ENCODE measurements around the gene SLC66A1. TPM values are rescaled to one million over a fixed set of nuclear protein-coding genes. Genes with fewer than 3 reads are reported as not detected.

Gene SLC66A1
- total RNA-seq, 1 donor = 18.6 TPM

DNA sequence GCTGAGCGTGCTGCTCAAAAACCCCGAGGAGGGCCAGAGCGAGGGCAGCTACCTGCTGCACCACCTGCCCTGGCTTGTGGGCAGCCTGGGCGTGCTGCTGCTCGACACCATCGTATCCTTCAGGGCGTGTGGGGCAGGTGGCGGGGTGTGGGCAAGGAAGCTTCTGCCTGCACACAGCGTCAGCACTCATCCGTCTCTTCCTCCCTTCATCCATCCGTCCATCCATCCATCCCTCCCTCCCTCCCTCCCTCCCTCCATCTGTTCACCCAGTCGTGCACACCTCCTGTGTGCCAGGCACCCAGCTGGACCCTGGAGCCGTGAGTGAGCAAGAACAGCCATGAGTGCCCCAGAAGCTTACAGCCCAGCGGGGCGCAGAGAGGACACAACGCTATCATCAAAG, 15.2 kb downstream of the SLC66A1 start:
- DNase-seq (ENCODE audit: low read depth) = no peak
- TF ChIP-seq, protein P1, sequence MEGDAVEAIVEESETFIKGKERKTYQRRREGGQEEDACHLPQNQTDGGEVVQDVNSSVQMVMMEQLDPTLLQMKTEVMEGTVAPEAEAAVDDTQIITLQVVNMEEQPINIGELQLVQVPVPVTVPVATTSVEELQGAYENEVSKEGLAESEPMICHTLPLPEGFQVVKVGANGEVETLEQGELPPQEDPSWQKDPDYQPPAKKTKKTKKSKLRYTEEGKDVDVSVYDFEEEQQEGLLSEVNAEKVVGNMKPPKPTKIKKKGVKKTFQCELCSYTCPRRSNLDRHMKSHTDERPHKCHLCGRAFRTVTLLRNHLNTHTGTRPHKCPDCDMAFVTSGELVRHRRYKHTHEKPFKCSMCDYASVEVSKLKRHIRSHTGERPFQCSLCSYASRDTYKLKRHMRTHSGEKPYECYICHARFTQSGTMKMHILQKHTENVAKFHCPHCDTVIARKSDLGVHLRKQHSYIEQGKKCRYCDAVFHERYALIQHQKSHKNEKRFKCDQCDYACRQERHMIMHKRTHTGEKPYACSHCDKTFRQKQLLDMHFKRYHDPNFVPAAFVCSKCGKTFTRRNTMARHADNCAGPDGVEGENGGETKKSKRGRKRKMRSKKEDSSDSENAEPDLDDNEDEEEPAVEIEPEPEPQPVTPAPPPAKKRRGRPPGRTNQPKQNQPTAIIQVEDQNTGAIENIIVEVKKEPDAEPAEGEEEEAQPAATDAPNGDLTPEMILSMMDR (IDR thresholded peaks at IDR 0.05; ENCODE audit: insufficient read depth, low read depth, low read length) = no peak
- no peak overlapping the region for H3K4me3 ChIP-seq (ENCODE audit: low read depth, low read length)

DNA sequence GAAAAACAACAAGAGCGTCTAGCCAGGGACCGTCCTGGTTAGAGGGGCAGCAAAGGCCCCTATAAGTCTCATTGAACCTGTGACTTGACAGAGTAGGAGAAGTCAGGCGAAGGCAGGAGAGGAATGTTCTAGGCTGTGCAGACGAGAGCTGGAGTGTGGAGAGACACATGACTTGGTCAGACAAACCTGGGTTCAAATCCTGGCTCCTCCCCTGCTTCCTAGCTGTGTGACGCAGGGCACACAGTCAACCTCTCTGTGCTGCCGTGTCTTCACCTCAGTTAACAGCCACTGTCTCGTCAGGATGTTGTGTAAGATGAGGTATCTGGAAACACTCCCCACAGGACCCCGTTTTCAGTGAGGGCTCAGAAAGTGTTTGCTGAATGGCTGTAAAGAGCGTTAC, 15.6 kb downstream of the SLC66A1 start:
- TF ChIP-seq, protein P1 (IDR thresholded peaks at IDR 0.05; ENCODE audit: insufficient read depth, low read depth, low read length) = no peak
- DNase-seq (ENCODE audit: low read depth) = no peak
- H3K4me3 ChIP-seq (ENCODE audit: low read depth, low read length) = no peak overlapping the region

DNA sequence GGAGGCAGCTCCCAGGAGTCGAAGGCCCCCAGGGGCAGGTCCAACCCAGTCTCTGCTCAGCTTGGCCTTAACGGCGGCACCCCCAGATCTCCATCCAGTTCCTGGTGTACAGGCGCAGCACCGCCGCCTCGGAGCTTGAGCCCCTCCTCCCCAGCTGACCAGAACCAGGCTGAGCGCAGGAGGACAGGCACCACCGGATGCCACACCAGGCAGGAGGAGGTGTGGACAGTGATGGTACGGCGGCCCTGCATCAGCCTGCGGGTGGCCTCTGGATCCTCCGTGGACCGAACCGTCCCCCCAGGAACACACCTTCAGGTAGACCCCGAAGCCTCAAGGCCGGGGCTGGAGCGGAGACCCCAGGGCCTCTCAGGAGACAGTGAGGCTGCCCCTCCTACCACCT, 16.4 kb downstream of the SLC66A1 start:
- H3K4me3 ChIP-seq (ENCODE audit: low read depth, low read length) = no peak overlapping the region
- no peak for DNase-seq (ENCODE audit: low read depth)
- TF ChIP-seq, protein P1 (IDR thresholded peaks at IDR 0.05; ENCODE audit: insufficient read depth, low read depth, low read length) = no peak

DNA sequence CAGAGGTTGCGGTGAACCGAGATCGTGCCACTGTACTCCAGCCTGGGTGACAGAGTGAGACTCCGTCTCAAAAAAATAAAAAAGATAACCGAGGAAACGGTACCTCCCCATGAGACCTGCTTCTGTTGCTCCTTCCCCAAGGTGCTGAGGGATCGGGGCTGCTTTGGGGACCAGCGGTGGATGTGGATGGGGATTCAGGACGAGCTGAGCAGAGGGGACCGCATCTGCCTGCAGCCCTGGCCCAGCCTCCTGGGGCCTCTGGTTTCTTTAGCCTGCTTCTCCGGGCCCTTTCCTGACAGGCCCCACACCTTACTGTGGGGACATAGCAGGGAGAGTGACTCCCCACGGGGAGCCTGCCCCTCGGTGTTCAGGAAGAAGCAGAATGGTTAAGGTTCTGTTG, 17.1 kb downstream of the SLC66A1 start:
- no peak for DNase-seq (ENCODE audit: low read depth)
- TF ChIP-seq, protein P1 (IDR thresholded peaks at IDR 0.05; ENCODE audit: insufficient read depth, low read depth, low read length) = no peak
- H3K4me3 ChIP-seq (ENCODE audit: low read depth, low read length) = no peak overlapping the region

DNA sequence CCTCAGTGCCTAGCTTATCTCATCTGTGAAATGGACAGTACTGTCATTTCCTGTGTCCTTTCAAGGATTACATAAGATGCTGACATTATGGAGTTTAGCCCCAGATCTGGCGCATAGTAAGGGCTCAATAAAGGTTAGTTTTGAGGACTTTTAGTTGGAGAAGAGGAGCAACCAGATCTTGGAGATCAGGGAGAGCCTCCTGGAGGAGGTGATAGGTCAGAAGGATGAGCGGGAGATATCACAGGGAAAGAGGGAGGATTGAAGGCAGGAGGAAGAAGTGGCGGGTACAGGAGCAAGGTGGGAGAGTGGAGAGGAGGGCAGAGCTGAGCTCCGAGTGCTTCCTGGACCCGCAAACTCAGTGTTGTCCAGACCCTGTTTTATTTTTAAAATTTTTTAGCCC, 17.5 kb downstream of the SLC66A1 start:
- no peak overlapping the region for H3K4me3 ChIP-seq (ENCODE audit: low read depth, low read length)
- TF ChIP-seq, protein P1 (IDR thresholded peaks at IDR 0.05; ENCODE audit: insufficient read depth, low read depth, low read length) = no peak
- DNase-seq (ENCODE audit: low read depth) = no peak

DNA sequence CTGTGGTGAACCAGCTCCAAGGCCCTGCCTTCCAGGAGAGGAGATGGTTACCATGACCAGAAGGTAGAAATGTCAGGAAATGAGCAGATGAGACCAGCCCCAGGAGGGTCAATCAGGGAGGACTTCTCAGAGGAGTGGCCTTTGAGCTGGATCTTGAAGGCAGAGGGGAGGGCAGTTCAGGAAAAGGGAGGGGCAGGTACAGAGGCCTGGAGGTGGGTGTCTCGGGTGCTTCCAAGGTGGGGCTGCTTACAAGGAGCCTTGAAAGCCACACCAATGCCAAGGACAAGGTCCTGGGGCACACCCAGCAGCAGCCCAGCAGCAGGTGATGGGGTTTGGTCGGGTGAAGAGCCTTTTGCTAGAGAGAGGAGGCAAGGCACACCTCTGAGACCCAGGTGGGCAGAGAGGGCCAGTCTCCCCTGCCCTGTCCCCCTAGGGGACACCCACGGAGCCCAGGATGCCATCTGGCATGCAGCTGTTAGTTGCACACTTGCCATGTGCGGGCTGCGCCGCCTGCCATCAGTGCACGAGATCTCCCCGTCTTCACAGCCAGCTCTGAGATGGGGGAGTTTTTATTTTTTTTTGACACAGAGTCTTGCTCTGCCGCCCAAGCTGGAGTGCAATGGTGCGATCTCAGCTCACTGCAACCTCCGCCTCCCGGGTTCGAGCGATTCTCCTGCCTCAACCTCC, 18.5 kb downstream of the SLC66A1 start:
- no peak for DNase-seq (ENCODE audit: low read depth)
- no peak overlapping the region for H3K4me3 ChIP-seq (ENCODE audit: low read depth, low read length)
- TF ChIP-seq, protein P1 (IDR thresholded peaks at IDR 0.05; ENCODE audit: insufficient read depth, low read depth, low read length) = no peak

Data from fibroblast of villous mesenchyme (primary cell).